ENCODE measurements around the gene FABP7. TPM values are rescaled to one million over a fixed set of nuclear protein-coding genes. Genes with fewer than 3 reads are reported as not detected.
A peak's percentile ranks its signal among the peaks of the same experiment; 100 is the strongest.

The FABP7 gene
- polyA plus RNA-seq, 3 donors: 0.50 to 0.55 TPM; not detected in 1

GRCh38 chr6:122753000-122753687 is 26.4 kb upstream of the FABP7 start:
- DNase-seq (ENCODE audit: extremely low read depth in 1 of 11, low read depth in 9 of 11, low spot score in 4 of 11): no peak

GRCh38 chr6:122753688-122754056 is 25.8 kb upstream of the FABP7 start:
- no peak for DNase-seq (ENCODE audit: extremely low read depth in 1 of 11, low read depth in 9 of 11, low spot score in 4 of 11)

GRCh38 chr6:122754191-122754731 is 25.3 kb upstream of the FABP7 start:
- DNase-seq (ENCODE audit: extremely low read depth in 1 of 11, low read depth in 9 of 11, low spot score in 4 of 11): no peak

GRCh38 chr6:122755901-122756300 is 23.6 kb upstream of the FABP7 start:
- DNase-seq (ENCODE audit: extremely low read depth in 1 of 11, low read depth in 9 of 11, low spot score in 4 of 11): no peak

GRCh38 chr6:122758927-122759334 is 20.6 kb upstream of the FABP7 start:
- no peak for DNase-seq (ENCODE audit: extremely low read depth in 1 of 11, low read depth in 9 of 11, low spot score in 4 of 11)

GRCh38 chr6:122760330-122760729 is 19.2 kb upstream of the FABP7 start:
- no peak for DNase-seq (ENCODE audit: extremely low read depth in 1 of 11, low read depth in 9 of 11, low spot score in 4 of 11)

GRCh38 chr6:122766256-122766655 is 13.3 kb upstream of the FABP7 start:
- no peak for DNase-seq (ENCODE audit: extremely low read depth in 1 of 11, low read depth in 9 of 11, low spot score in 4 of 11)

GRCh38 chr6:122770835-122771601 is 8.5 kb upstream of the FABP7 start:
- DNase-seq (ENCODE audit: extremely low read depth in 1 of 11, low read depth in 9 of 11, low spot score in 4 of 11): no peak

- DNase-seq (ENCODE audit: extremely low read depth in 1 of 11, low read depth in 9 of 11, low spot score in 4 of 11): no peak
Measured at GRCh38 chr6:122772724-122773415, 6.6 kb upstream of the FABP7 start.

- DNase-seq (ENCODE audit: extremely low read depth in 1 of 11, low read depth in 9 of 11, low spot score in 4 of 11): no peak
Measured at GRCh38 chr6:122775975-122776374, 3.5 kb upstream of the FABP7 start.

- DNase-seq (ENCODE audit: extremely low read depth in 1 of 11, low read depth in 9 of 11, low spot score in 4 of 11): no peak
Measured at GRCh38 chr6:122778302-122778701, 1.2 kb upstream of the FABP7 start.

- no peak for DNase-seq (ENCODE audit: extremely low read depth in 1 of 11, low read depth in 9 of 11, low spot score in 4 of 11)
Measured at GRCh38 chr6:122778985-122779661, 393 bp upstream of the FABP7 start.

- DNase-seq (ENCODE audit: extremely low read depth in 1 of 11, low read depth in 9 of 11, low spot score in 4 of 11): no peak
Measured at GRCh38 chr6:122780114-122780513, 598 bp downstream of the FABP7 start.

GRCh38 chr6:122781716-122782115 is 2.2 kb downstream of the FABP7 start:
- no peak for DNase-seq (ENCODE audit: extremely low read depth in 1 of 11, low read depth in 9 of 11, low spot score in 4 of 11)

- DNase-seq (ENCODE audit: extremely low read depth in 1 of 11, low read depth in 9 of 11, low spot score in 4 of 11): no peak
Measured at GRCh38 chr6:122783401-122783800, 3.9 kb downstream of the FABP7 start.

GRCh38 chr6:122785891-122786290 is 6.4 kb downstream of the FABP7 start:
- DNase-seq (ENCODE audit: extremely low read depth in 1 of 11, low read depth in 9 of 11, low spot score in 4 of 11): no peak

GRCh38 chr6:122787721-122788120 is 8.2 kb downstream of the FABP7 start:
- no peak for DNase-seq (ENCODE audit: extremely low read depth in 1 of 11, low read depth in 9 of 11, low spot score in 4 of 11)

GRCh38 chr6:122788208-122788607 is 8.7 kb downstream of the FABP7 start:
- no peak for DNase-seq (ENCODE audit: extremely low read depth in 1 of 11, low read depth in 9 of 11, low spot score in 4 of 11)

- DNase-seq (ENCODE audit: extremely low read depth in 1 of 11, low read depth in 9 of 11, low spot score in 4 of 11): peak in 2 of 11 donors; percentile 65 to 74
Measured at GRCh38 chr6:122788663-122789181, 9.2 kb downstream of the FABP7 start.

Data from renal cortex interstitium (tissue), 11 donors.